GM23248 (cell line): ENCODE results near the gene NCR1. TPM values are rescaled to one million over a fixed set of nuclear protein-coding genes. Genes with fewer than 3 reads are reported as not detected.
"Not testable (repeated sequence)": the region's sequence is repeated elsewhere in the genome, so short reads cannot be mapped to it uniquely, and the experiment has no call there.

Experiments
- DNase-seq: peaks from one replicate; pipeline ENCODE4 v3.0.0-alpha.2; 2015
- H2AFZ ChIP-seq: fragments of 200-600 bp; sonication (generic); 2 replicates; pipeline ENCODE4 v1.6.1; 2016; ENCODE audit warnings: antibody characterized with exemption
- H3F3A ChIP-seq: fragments of 200-600 bp; sonication (generic); 2 replicates; pipeline ENCODE4 v1.6.1; 2016; ENCODE audit warnings: mild to moderate bottlenecking, antibody characterized with exemption, mixed run types; ENCODE audit not compliant: insufficient read depth
- H3K27ac ChIP-seq: fragments of 200-600 bp; sonication (generic); 2 replicates; pipeline ENCODE4 v1.5.1; 2016; ENCODE audit warnings: mild to moderate bottlenecking
- H3K27me3 ChIP-seq: fragments of 200-600 bp; sonication (generic); replicated peaks from 2 replicates; pipeline ENCODE4 v1.6.1; 2016; ENCODE audit warnings: mild to moderate bottlenecking; ENCODE audit not compliant: insufficient read depth
- H3K36me3 ChIP-seq: fragments of 200-600 bp; sonication (generic); 2 replicates; pipeline ENCODE4 v1.6.1; 2016; ENCODE audit warnings: low read depth, mild to moderate bottlenecking
- H3K4me1 ChIP-seq: fragments of 200-600 bp; sonication (generic); 2 replicates; pipeline ENCODE4 v1.6.1; 2016; ENCODE audit warnings: mild to moderate bottlenecking; ENCODE audit not compliant: insufficient read depth
- H3K4me2 ChIP-seq: fragments of 200-600 bp; sonication (generic); one replicate; pipeline ENCODE4 v1.6.1; 2016; ENCODE audit warnings: mild to moderate bottlenecking; ENCODE audit not compliant: unreplicated experiment
- H3K4me3 ChIP-seq: fragments of 200-600 bp; sonication (generic); 2 replicates; pipeline ENCODE4 v1.5.1; 2016; ENCODE audit warnings: mild to moderate bottlenecking
- H3K79me2 ChIP-seq: fragments of 200-600 bp; sonication (generic); 2 replicates; pipeline ENCODE4 v1.6.1; 2016; ENCODE audit warnings: mild to moderate bottlenecking; ENCODE audit not compliant: insufficient read depth
- H3K9ac ChIP-seq: fragments of 200-600 bp; sonication (generic); 2 replicates; pipeline ENCODE4 v1.6.1; 2016; ENCODE audit warnings: mild to moderate bottlenecking
- H3K9me2 ChIP-seq: fragments of 200-600 bp; sonication (generic); 2 replicates; pipeline ENCODE4 v1.6.1; 2016; ENCODE audit warnings: mixed run types, mild to moderate bottlenecking, moderate library complexity; ENCODE audit not compliant: insufficient read depth
- H3K9me3 ChIP-seq: fragments of 200-600 bp; sonication (generic); one replicate; pipeline ENCODE4 v1.6.1; 2017; ENCODE audit warnings: low read depth
- H4K20me1 ChIP-seq: fragments of 200-600 bp; sonication (generic); 2 replicates; pipeline ENCODE4 v1.6.0; 2016; ENCODE audit not compliant: insufficient read depth
- EZH2 ChIP-seq: fragments of 200-600 bp; sonication (generic); IDR thresholded peaks from 2 replicates; pipeline ENCODE4 v1.6.1; 2018; ENCODE audit warnings: antibody characterized with exemption, mild to moderate bottlenecking; ENCODE audit not compliant: insufficient read depth, poor library complexity, severe bottlenecking
- EZH2phosphoT487 ChIP-seq: fragments of 200-600 bp; sonication (generic); IDR thresholded peaks from 2 replicates; pipeline ENCODE4 v1.6.1; 2018; ENCODE audit warnings: antibody characterized with exemption, moderate library complexity, mild to moderate bottlenecking, low read depth; ENCODE audit not compliant: insufficient read depth
- WGBS, 2 experiments: methylation state at CpG; one replicate each; pipeline ENCODE4 v1.1.6; 2015 to 2017; ENCODE audit warnings: low lambda C conversion rate in 2 of 2, low coverage in 1 of 2; ENCODE audit errors: missing lambda C conversion rate in 2 of 2; 5-methylcytosine and 5-hydroxymethylcytosine counted together
- in situ Hi-C: fragments of 300-500 bp; cut with MboI; formaldehyde crosslinking; loops from 2 replicates; pipeline ENCODE4 v1.15.0; 2020
- polyA plus RNA-seq: library from polyadenylated mRNA; unstranded; fragments of >200 nt; fragmentation: Nextera tagmentation; extraction: Ambion mirVana; gene quantifications from 2 replicates; pipeline ENCODE4 v1.2.1, GENCODE V29; 2016
- total RNA-seq: library from RNA; depleted of rRNA; stranded (reverse); fragments of >200 nt; shearing (Covaris generic); gene quantifications from 2 replicates; pipeline ENCODE4 v1.2.3, GENCODE V29; 2014

Gene NCR1
- total and polyA plus RNA-seq, 2 experiments from 2014 or later = not detected

DNA sequence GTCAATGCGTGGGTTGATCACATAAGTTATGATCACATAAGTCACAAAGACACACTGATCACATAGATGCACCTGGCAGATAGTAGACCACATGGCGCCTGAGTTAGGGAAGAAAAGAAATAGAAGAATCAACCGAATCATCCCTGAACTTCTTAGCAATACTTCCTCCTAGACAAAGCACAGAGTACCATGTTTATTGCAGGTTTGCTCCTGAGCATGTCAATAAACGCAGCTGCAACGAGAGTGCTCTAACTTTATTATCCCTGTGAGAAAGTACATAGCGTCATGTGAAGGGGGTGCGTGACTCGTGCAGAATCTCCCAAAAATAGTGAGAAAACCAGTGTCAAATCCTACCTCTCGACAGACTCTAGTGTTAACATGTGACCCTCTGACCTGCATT, 17.3 kb downstream of the NCR1 start:
- DNase-seq = no peak
- no peaks in the 10 kb centered on the region for H3K9me3 ChIP-seq
- in situ Hi-C loops = no loop called here
- no peaks in the 10 kb centered on the region for H3K4me1 ChIP-seq
- H3K4me3 ChIP-seq = no peak overlapping the region
- 28 to 36% methylated on average over 9 of the region's 9 CpGs for WGBS, 2 experiments
- no peaks in the 10 kb centered on the region for H3K9me2 ChIP-seq
- H3K9ac ChIP-seq = no peak overlapping the region
- no peak overlapping the region for H3K4me2 ChIP-seq
- H4K20me1 ChIP-seq = no peaks in the 10 kb centered on the region
- H3K27ac ChIP-seq = no peak overlapping the region
- no peaks in the 10 kb centered on the region for H3K79me2 ChIP-seq
- H3K36me3 ChIP-seq = no peaks in the 10 kb centered on the region
- H3K27me3 ChIP-seq = no peaks in the 10 kb centered on the region
- no peak for TF ChIP-seq EZH2phosphoT487
- no peak for TF ChIP-seq EZH2
- no peaks in the 10 kb centered on the region for H3F3A ChIP-seq
- no peak overlapping the region for H2AFZ ChIP-seq

DNA sequence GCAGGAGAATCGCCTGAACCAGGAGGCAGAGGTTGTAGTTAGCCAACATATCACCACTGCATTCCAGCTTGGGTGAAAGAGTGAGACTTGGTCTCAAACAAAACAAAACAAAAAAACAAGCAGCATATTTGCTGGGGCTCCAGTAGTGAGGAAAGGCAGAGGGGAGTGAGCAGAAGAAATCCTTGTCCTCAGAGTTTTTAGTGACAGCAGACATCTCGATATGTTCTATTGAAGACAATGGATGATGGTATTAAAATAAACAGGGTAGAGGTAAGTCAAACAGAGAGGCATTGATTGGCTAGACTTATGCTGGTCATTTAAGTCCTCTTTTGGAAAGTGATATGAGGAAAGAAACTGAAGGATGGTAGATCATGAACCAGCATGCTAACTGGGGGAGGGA, 22.4 kb downstream of the NCR1 start:
- 37 to 39% methylated on average over 2 of the region's 2 CpGs for WGBS, 2 experiments
- Histone ChIP-seq H3K79me2 (no peaks in the 10 kb centered on the region), H2AFZ (no peak overlapping the region), H3K4me2 (no peak overlapping the region), H3K27ac (no peak overlapping the region), H3K9me2 (no peaks in the 10 kb centered on the region), H3K4me3 (no peak overlapping the region), H3K9me3 (no peaks in the 10 kb centered on the region), H3K36me3 (no peaks in the 10 kb centered on the region), H3K9ac (no peak overlapping the region), H3F3A (no peaks in the 10 kb centered on the region), H4K20me1 (no peaks in the 10 kb centered on the region), H3K27me3 (no peaks in the 10 kb centered on the region), H3K4me1 (no peaks in the 10 kb centered on the region)
- TF ChIP-seq EZH2phosphoT487 (no peak), EZH2 (no peak)
- in situ Hi-C loops = no loop called here
- peak; percentile 12 for DNase-seq

DNA sequence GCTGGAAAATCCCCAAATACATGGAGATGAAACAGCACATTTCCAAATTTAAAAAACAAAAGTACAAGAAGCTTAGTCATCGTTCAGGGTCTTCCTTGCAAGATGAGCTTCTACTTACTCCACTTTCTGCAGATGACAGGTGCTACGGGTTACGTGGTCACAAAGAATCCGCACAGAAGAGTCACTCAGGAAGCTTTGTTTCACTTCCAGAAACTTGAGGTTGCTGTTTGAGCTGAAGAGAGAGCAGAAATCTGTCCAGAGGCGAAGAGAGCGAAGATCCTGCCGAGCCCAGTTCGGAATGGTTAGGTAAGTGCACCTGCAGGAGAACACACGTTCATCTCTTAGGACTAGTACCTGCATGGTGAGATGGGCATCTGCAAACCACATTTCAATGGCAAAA, 32.0 kb downstream of the NCR1 start:
- H4K20me1 ChIP-seq = no peaks in the 10 kb centered on the region
- TF ChIP-seq EZH2 = no peak
- WGBS, 2 experiments = 27 to 29% methylated on average over 9 of the region's 9 CpGs
- H3K4me1 ChIP-seq = no peaks in the 10 kb centered on the region
- no peak overlapping the region for H2AFZ ChIP-seq
- in situ Hi-C loops = no loop called here
- no peaks in the 10 kb centered on the region for H3K9me3 ChIP-seq
- H3K9ac ChIP-seq = no peak overlapping the region
- H3K9me2 ChIP-seq = no peaks in the 10 kb centered on the region
- H3K27me3 ChIP-seq = no peaks in the 10 kb centered on the region
- no peaks in the 10 kb centered on the region for H3F3A ChIP-seq
- H3K36me3 ChIP-seq = no peaks in the 10 kb centered on the region
- no peak overlapping the region for H3K4me3 ChIP-seq
- DNase-seq = no peak
- H3K27ac ChIP-seq = no peak overlapping the region
- no peak overlapping the region for H3K4me2 ChIP-seq
- no peaks in the 10 kb centered on the region for H3K79me2 ChIP-seq

DNA sequence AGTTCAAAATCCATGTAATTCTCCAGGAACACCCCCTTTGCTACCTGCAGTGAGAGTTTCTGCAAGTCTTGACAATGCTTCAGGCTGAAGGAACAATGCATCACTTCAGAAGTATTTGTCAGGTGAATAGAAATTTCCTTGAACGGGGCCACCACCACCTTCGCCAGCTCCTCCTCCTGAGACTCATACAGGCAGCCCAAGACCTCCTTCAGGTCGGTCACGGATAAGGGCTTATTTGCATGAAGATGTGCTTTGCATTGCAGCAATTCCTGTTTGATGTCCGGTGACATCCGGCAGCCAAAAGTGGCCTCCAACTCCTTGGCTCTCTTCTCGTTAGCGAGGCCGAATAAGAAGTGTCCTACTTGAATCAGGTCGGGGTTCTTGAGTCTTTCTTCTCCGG, 33.0 kb downstream of the NCR1 start:
- Histone ChIP-seq H3K4me2 (no peak overlapping the region), H3K4me1 (no peaks in the 10 kb centered on the region), H3K9me3 (no peaks in the 10 kb centered on the region), H3K9me2 (no peaks in the 10 kb centered on the region), H3K27me3 (no peaks in the 10 kb centered on the region), H3K9ac (no peak overlapping the region), H3K27ac (no peak overlapping the region), H3K79me2 (no peaks in the 10 kb centered on the region), H4K20me1 (no peaks in the 10 kb centered on the region), H3K4me3 (no peak overlapping the region), H3F3A (no peaks in the 10 kb centered on the region), H3K36me3 (no peaks in the 10 kb centered on the region), H2AFZ (no peak overlapping the region)
- DNase-seq = no peak
- TF ChIP-seq EZH2phosphoT487 (no peak), EZH2 (no peak)
- WGBS, 2 experiments = 46 to 52% methylated on average over 11 of the region's 11 CpGs
- in situ Hi-C loops = no loop called here

DNA sequence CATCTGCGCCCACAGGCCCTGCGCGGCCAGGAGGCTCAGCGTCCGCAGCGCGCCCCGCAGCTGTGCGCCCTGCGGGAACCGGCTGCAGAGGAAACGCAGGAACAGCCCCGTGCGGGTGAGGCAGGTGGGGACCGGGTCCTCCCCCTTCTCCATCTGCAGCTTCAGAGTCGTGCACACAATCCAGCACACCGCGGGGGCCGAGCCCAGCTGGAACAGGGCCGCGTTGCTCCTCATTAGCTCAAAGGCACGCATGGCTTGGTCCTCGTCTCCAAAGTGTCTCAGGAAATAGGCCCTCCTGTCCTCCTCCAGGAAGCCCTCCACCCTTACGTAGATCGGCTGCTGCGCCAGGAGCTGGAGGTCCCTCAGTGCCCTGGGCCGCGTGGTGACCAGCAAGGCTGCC, 33.6 kb downstream of the NCR1 start:
- H3F3A ChIP-seq, in situ Hi-C loops, H4K20me1 ChIP-seq, H3K9me2 ChIP-seq, H3K36me3 ChIP-seq, H3K27ac ChIP-seq, H3K4me1 ChIP-seq, H3K4me3 ChIP-seq, H3K79me2 ChIP-seq, H3K9me3 ChIP-seq, H3K4me2 ChIP-seq, H2AFZ ChIP-seq, H3K27me3 ChIP-seq, DNase-seq, H3K9ac ChIP-seq: not testable (repeated sequence)
- 48 to 78% methylated on average over 7 to 8 of the region's 28 CpGs for WGBS, 2 experiments

DNA sequence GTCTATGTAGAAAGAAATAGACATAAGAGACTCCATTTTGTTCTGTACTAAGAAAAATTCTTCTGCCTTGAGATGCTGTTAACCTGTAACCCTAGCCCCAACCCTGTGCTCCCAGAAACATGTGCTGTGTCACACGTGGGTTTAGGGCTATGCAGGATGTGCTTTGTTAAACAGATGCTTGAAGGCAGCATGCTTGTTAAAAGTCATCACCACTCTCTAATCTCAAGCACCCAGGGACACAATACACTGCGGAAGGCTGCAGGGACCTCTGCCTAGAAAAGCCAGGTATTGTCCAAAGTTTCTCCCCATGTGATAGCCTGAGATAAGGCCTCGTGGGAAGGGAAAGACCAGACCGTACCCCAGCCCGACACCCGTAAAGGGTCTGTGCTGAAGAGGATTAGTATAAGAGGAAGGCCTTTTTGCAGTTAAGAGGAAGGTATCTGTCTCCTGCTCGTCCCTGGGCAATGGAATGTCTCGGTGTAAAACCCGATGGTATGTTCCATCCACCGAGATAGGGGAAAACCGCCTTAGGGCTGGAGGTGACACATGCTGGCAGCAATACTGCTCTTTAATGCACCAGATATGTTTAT, 37.9 kb downstream of the NCR1 start:
- in situ Hi-C loops, H3K9me3 ChIP-seq: not testable (repeated sequence)

More for the DNA sequence above, 37.9 kb downstream of the NCR1 start:
- not testable (repeated sequence) for H2AFZ ChIP-seq, H3K9ac ChIP-seq, H4K20me1 ChIP-seq, H3K79me2 ChIP-seq, H3K4me2 ChIP-seq, H3F3A ChIP-seq, H3K4me1 ChIP-seq, H3K4me3 ChIP-seq, H3K27me3 ChIP-seq, H3K36me3 ChIP-seq, H3K9me2 ChIP-seq, DNase-seq, H3K27ac ChIP-seq
- WGBS, 2 experiments = 23 to 35% methylated on average over 11 of the region's 11 CpGs
